T-helper 1 cell treated with Interleukin-12 subunit alpha and Interleukin-12 subunit beta and Interleukin-4 antibody, amounts not matched to agents 30 μg/mL and 1 μg/mL, for 36 hours (primary cell): ENCODE results near the gene KDM8.

Experiments used
- H3K27ac Mint-ChIP-seq: one replicate; pipeline ENCODE4 v1.8.0; 2021; ENCODE audit warnings: mild to moderate bottlenecking, mixed read lengths
- H3K27me3 Mint-ChIP-seq: one replicate; pipeline ENCODE4 v1.8.0; 2021; ENCODE audit warnings: low read depth, mixed read lengths
- H3K36me3 Mint-ChIP-seq: one replicate; pipeline ENCODE4 v1.8.0; 2021; ENCODE audit warnings: low read depth, mixed read lengths
- H3K4me1 Mint-ChIP-seq: one replicate; pipeline ENCODE4 v1.8.0; 2021; ENCODE audit warnings: low read depth, mixed read lengths
- H3K4me3 Mint-ChIP-seq: one replicate; pipeline ENCODE4 v1.8.0; 2021; ENCODE audit warnings: mild to moderate bottlenecking, moderate library complexity, mixed read lengths
- H3K9me3 Mint-ChIP-seq: one replicate; pipeline ENCODE4 v1.8.0; 2021; ENCODE audit warnings: mixed read lengths

KDM8 gene

DNA sequence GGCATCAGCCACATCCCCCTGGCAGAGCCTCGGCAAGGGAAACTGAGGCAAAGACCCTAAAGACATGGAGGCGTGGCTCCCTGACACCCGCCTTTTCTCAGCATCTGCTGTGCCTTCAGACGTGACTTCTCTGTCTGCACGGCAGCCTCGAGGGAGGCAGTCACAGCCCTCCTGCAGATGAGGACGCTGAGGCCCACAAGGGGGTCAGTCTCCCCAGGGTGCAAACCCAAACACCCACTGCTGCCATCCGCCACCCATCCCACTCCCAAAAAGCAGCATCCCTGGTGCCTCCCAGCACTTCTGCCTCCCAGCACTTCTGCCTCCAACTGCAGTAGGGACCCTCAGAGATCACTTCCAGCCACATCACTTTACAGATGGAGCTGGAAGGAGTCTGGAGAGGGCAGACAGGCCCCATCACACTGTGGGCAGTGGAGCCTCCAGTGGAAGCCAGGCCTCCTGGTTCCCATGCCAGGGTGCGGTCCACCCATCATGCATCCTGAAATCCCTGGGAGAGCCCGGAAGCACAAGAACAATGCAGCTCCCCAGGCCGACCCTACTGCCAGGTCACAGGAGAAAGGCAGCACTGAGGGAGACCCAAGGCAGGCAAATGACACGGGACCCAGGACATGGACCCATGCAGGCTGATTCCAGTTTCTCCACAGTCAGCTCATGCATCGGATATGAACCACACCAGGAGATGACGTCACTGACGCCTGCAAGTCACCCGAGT is 23.8 kb downstream of the KDM8 start:
- H3K9me3 Mint-ChIP-seq = no peaks in the 10 kb centered on the region
- H3K4me1 Mint-ChIP-seq = peaks cover 27% of the 10 kb centered on the region
- H3K27ac Mint-ChIP-seq = no peak overlapping the region
- peaks cover 22% of the 10 kb centered on the region for H3K36me3 Mint-ChIP-seq
- H3K4me3 Mint-ChIP-seq = no peak overlapping the region
- H3K27me3 Mint-ChIP-seq = no peaks in the 10 kb centered on the region

DNA sequence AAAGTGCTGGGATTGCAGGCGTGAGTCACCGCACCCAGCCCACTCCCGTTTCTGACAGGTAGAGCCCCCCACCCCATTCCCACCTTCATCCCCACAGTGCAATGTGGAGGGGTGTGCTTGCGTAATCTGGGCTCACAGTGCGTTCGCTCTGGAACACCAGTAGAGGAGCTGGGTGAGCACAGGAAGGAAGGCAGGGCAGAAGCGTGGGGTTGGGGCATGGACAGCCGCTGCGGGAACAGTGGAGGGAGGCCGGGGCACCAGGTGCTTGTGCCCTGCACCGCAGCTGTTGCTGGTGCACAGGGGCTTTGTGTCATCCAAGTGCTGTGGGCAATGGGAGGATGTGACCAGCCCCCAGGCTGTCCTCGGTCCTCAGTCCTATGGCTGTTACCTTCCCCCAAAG is 24.7 kb downstream of the KDM8 start:
- H3K4me1 Mint-ChIP-seq = peaks cover 36% of the 10 kb centered on the region
- no peaks in the 10 kb centered on the region for H3K9me3 Mint-ChIP-seq
- H3K36me3 Mint-ChIP-seq = peaks cover 30% of the 10 kb centered on the region
- no peak overlapping the region for H3K4me3 Mint-ChIP-seq
- no peak overlapping the region for H3K27ac Mint-ChIP-seq
- H3K27me3 Mint-ChIP-seq = no peaks in the 10 kb centered on the region

DNA sequence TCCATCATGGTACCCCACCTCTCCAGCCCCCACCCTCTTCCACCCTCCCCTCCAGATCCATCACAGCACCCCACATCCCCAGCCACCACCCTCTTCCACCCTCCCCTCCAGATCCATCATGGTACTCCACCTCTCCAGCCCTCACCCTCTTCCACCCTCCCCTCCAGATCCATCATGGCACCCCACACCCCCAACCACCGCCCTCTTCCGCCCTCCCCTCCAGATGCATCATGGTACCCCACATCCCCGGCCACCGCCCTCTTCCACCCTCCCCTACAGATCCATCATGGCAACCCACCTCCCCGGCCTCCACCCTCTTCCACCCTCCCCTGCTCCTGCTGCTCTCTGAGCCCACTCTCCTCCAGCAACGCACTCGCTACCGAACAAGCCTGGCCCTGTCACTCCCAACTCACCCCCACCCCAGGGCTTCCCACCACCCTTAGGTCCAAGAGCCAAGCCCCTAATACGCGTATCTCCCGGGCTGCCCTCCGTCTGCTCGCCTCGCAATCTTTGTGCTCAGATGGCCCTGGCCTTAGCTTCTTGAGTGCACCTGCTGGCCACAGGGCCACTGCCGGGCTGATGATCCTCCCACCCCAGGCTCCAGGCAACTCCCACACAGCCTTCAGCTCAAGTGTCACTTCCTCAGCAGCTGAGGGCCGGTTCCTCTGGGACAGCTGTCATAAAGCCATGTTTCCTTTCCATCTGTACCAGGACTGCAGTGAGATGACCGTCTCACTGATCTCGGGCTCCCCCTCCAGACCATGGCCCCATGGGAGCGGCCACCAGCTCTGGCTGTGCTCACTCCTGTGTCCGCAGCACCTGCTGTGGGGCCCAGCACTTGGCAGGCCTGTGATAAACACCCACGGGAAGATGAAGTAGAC is 25.5 kb downstream of the KDM8 start:
- peak overlapping the region; percentile 36 for H3K27ac Mint-ChIP-seq

DNA sequence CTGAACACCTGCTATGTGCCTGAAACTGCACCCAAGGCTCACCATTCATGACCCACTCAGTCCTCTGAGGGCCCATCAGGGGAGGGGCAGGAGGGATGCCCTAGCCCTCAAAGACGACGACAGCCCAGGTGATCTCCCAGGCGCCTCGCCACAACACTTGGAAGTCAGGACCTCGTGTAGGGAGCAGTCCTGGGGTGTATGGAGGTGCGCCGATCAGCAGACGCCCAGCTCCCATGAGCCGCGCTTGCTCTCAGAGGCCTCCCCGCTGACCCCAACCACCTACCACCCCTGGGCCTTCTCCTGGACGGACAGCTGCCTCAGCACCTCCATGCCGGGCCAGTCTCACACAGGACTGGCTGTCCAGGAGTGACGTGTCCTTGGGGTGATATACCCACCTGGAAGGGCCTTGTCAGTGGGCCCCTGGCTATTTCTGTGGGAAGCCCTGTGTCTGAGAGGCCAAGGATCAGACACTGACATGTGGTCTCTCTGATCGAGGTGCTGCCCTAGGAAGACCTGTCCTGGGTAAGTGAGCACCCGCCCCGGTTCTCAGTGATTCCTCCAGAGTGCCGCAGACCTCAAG is 26.7 kb downstream of the KDM8 start:
- Mint-ChIP-seq H3K27me3 (no peaks in the 10 kb centered on the region), H3K27ac (no peak overlapping the region), H3K36me3 (peaks cover 35% of the 10 kb centered on the region), H3K9me3 (no peaks in the 10 kb centered on the region), H3K4me1 (peaks cover 49% of the 10 kb centered on the region), H3K4me3 (no peak overlapping the region)

More for the DNA sequence above, 25.5 kb downstream of the KDM8 start:
- Mint-ChIP-seq H3K36me3 (peaks cover 34% of the 10 kb centered on the region), H3K9me3 (no peaks in the 10 kb centered on the region), H3K4me3 (no peak overlapping the region), H3K4me1 (peaks cover 43% of the 10 kb centered on the region), H3K27me3 (no peaks in the 10 kb centered on the region)

DNA sequence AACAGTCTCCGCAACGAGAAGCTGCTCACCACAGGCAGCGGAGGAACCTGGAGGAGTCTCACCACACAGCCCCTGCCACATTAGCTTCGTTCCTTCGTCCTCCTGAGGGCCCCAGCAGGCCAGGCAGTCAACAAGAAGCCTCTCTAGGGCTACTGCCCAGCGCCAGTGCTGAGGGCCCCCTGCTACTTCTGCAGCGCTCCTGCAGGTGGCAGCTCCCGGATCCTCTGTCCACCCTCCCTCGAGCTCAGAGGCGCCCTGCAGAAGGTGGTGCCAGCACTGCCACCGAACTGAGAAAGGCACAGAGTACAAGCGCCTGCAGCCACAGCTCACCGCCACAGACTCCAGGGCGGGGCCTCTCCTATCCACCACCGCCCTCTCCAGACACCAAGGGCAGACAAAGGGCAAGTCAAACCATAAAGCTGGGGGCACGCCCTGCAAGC is 27.3 kb downstream of the KDM8 start:
- no peaks in the 10 kb centered on the region for H3K9me3 Mint-ChIP-seq
- H3K4me1 Mint-ChIP-seq = peaks cover 55% of the 10 kb centered on the region
- H3K36me3 Mint-ChIP-seq = peaks cover 38% of the 10 kb centered on the region
- peak overlapping the region; percentile 68 for H3K4me3 Mint-ChIP-seq
- H3K27me3 Mint-ChIP-seq = no peaks in the 10 kb centered on the region
- H3K27ac Mint-ChIP-seq = peak overlapping the region; percentile 83

DNA sequence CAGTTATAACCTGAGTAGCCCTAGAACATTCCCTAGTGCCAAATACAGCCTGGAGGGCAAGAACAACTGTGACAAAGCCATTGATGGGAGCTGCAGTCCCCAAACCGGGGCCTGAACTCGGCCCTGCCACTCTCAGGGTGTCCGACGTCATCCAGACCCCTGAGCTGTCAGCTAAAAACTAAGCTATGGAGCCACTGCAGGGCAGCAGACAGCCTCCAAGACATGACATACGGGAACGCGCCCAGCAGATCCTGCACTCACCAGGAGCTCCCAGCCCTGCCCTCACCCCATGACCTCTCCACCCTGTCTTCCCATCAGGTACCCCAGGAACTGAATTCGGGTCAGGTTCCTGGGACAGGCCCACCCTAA is 28.4 kb downstream of the KDM8 start:
- Mint-ChIP-seq H3K27me3 (no peaks in the 10 kb centered on the region), H3K9me3 (no peaks in the 10 kb centered on the region), H3K4me1 (peaks cover 56% of the 10 kb centered on the region), H3K36me3 (peaks cover 34% of the 10 kb centered on the region), H3K4me3 (peak overlapping the region; percentile 55), H3K27ac (peak overlapping the region; percentile 89)

DNA sequence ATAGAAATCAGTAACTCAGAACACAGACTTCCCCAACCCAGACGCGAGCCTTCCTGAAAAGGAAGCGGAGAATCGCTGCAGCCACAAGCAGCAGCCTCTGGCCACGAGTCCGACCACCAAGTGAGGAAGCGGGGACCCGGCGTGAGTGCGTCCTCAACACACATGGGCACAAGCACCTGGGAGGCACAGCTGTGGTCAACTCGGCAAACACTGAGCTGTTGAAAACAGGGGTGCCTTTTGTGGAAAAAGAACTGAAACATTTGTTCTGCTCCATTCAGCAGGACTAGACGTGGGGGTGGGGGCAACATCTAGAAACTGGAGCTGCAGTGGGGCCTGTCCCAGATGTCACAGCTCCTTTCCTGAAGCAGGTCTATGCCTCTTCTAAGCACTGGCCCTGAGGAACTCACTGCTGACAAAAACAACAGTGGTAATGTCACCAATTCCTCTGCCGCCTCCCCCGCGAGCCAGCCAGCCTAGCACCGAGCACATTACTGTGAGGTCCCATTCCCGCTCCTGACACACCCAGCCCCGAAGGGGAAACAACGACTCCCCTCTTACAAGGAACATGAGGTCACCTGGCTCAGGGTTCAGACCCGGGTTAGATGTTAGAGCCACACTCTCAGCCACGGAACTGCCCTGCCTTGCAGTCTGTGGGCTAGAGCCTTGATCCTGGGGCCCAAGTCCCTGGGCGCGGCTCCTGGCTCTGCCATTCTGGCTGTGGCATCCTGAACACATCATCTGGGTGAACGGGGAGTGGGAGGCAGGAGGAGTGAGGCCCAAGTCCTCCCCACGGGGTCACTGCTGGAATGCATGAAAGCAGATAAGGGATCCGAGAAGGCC is 29.0 kb downstream of the KDM8 start:
- Mint-ChIP-seq H3K27me3 (no peaks in the 10 kb centered on the region), H3K4me1 (peaks cover 62% of the 10 kb centered on the region), H3K9me3 (no peaks in the 10 kb centered on the region), H3K4me3 (peak overlapping the region; percentile 55), H3K27ac (peak overlapping the region; percentile 89), H3K36me3 (peaks cover 36% of the 10 kb centered on the region)

DNA sequence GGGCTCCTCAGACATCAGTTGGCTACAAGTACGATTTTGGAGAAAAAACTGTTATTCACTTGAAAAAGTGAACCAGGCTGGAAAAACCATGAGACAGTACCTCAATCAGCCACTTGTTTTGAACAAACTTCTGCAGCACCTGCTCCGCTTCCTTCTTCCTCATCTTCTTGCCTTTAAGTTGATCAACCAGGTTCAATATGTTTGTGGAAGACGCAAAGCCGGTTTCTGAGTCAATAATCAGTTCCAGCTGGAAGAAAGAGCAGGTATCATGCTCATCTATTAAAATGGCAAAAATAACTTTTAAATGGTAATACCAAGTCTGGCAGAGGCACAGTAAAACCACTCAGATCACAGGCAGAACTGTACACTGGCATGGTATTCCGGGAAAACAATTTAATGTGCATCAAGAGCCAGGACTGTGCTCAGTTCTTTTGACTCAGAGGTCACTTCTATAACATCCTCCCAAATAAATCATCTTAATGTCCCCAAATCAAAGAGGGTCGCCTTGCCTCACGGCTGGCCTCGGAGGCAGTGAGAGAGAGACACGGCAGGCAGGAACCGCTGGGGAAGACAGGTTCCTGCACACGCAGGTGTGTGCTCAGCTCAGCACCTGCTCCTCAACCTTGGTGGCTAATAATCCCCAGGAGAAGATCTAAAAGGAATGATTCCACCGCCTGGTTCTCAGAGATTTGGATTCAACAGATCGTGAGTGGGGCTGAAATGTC is 29.7 kb downstream of the KDM8 start:
- Mint-ChIP-seq H3K4me1 (peaks cover 70% of the 10 kb centered on the region), H3K4me3 (peak overlapping the region; percentile 55), H3K36me3 (peaks cover 40% of the 10 kb centered on the region), H3K27me3 (no peaks in the 10 kb centered on the region), H3K27ac (peak overlapping the region; percentile 89), H3K9me3 (no peaks in the 10 kb centered on the region)

DNA sequence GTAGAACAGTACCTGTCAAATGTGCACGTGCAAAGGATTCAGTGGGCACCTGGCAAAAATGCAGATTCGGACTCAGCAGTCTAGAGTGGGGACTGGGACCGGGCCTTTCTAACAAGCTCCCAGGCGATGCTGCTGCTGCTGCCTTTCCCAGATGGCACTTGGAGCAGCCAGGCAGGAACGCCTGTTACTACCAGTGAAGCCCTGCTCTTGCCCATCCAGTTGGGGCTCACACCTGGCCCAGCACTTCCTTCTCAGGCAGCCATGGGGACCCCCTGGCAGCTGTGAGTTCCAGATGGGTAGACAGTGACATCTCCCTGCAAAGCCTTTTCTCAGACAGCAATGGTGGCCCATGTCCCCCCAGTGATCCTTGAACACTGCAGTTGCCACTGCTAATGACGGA is 30.4 kb downstream of the KDM8 start:
- Mint-ChIP-seq H3K27me3 (no peaks in the 10 kb centered on the region), H3K27ac (peak overlapping the region; percentile 97), H3K4me3 (no peak overlapping the region), H3K4me1 (peaks cover 77% of the 10 kb centered on the region), H3K9me3 (no peaks in the 10 kb centered on the region), H3K36me3 (peaks cover 40% of the 10 kb centered on the region)

DNA sequence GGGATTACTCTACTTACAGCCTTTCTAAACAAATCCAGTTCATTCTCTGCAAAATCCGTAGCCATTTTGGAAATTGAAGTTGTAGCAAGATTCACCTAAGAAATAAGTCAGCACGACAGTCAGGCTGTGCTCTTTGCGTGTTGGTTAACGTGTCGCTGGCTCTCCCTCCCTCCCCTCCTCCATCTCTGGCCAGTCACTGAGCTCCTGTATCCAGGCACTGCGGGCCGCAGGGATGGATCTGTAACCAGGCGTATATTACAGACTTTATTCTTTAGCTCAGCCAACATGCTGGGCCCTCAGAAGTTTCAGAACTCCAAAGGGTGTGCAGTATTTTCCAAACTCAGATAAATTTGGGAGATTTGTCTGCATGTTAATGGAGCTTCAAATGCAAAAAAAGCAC is 30.8 kb downstream of the KDM8 start:
- H3K4me3 Mint-ChIP-seq = no peak overlapping the region
- H3K36me3 Mint-ChIP-seq = peaks cover 37% of the 10 kb centered on the region
- H3K27ac Mint-ChIP-seq = peak overlapping the region; percentile 97
- no peaks in the 10 kb centered on the region for H3K9me3 Mint-ChIP-seq
- peaks cover 77% of the 10 kb centered on the region for H3K4me1 Mint-ChIP-seq
- no peaks in the 10 kb centered on the region for H3K27me3 Mint-ChIP-seq

DNA sequence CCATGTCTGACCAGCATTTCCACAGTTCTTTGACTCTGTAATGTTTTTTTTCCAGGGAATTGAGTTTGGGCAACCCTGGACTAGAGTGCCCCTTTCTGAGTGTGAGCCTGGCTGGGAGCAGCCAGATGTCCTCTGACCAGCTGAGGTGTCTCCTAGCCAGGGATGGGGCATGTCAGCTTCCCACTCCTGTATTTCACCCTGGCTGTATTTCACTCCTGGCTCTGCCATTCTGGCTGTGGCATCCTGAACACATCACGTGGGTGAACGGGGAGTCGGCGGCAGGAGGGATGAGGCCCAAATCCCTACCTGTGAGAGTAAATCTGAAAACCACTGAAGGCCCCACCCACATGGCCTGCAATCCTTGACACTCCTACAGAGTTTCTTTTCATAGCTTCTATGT is 31.3 kb downstream of the KDM8 start:
- H3K27me3 Mint-ChIP-seq = no peaks in the 10 kb centered on the region
- peaks cover 78% of the 10 kb centered on the region for H3K4me1 Mint-ChIP-seq
- H3K4me3 Mint-ChIP-seq = peak overlapping the region; percentile 73
- no peaks in the 10 kb centered on the region for H3K9me3 Mint-ChIP-seq
- H3K36me3 Mint-ChIP-seq = peaks cover 36% of the 10 kb centered on the region
- H3K27ac Mint-ChIP-seq = peak overlapping the region; percentile 97

DNA sequence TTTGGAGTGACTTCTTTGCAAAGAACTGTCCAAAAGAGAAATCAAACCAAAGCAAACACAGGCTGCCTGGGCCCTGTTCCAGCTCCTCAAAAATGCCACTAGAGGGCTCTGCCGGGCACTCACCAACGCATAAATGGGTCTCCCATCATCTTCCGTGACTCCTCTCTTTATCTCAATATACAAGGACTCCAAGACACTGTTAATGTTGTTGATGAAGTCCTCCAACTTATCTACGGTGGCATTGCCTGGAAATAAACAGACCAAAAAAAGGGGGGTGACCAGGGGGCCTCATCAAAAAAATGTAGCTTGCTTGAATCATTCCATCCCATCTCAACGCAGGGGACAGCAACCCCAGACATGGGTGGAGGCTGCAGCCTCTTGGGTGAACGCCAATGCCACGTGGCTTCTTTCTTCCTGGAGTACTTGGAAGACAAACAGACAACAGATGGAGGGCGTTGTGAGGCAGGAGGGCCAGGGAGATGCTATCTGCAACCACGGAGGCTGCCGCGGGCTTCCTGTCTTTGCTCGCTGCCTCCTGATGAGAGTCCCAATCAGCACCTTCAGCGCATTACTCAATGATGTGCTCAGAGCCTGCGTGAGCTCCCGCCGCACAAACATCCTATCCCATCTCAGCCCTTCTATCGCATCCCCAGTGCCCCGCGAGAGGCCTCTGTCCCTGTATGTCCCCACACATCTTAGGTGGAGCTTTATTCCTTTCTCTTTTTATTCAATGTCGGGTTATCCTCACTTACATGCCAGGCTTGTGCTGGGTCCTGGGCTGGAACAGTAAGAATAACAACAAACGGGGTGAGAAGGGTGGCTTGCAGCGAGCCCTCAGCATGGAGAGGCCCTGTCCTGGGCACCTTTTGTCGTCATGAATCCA is 32.0 kb downstream of the KDM8 start:
- Mint-ChIP-seq H3K9me3 (no peaks in the 10 kb centered on the region), H3K36me3 (peaks cover 36% of the 10 kb centered on the region), H3K4me3 (peak overlapping the region; percentile 73), H3K27me3 (no peaks in the 10 kb centered on the region), H3K27ac (peak overlapping the region; percentile 97), H3K4me1 (peaks cover 81% of the 10 kb centered on the region)

DNA sequence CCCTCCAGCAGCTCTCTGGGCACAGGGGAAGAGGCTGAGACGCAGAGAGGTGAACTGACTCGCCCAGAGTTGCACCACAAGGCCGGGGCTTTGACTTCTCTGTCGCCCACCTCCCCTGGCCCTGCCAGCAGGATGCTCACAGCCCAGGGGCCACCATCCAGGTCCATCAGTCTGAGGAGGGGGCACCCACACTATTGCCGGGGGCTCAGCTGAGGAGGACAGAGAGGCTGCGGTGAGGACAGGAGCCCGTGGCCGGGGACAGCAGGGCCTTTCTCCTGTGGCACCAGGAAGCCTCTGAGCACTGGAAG is 32.6 kb downstream of the KDM8 start:
- Mint-ChIP-seq H3K9me3 (no peaks in the 10 kb centered on the region), H3K4me1 (peaks cover 75% of the 10 kb centered on the region), H3K27ac (peak overlapping the region; percentile 97), H3K27me3 (no peaks in the 10 kb centered on the region), H3K4me3 (peak overlapping the region; percentile 73), H3K36me3 (peaks cover 31% of the 10 kb centered on the region)
